Measurements from ENCODE around the gene SPAG4.

Gene SPAG4

DNA sequence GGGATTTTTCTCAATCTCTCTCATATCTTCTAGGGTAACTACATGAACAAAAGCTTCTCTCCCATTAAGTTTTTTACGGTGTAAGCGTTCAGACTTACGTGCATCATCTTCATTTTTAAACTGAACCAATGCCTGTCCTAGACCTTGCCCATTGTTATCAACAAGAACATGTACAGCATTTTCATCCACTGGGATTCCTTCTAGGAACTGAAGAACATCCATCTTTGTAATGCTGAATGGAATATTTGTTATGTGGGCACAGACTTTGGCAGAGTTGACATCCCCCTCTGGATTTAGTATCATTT is 37.8 kb downstream of the SPAG4 start:
- no peak for TF ChIP-seq CREB1 (IDR thresholded peaks at IDR 0.05; ENCODE audit: low read depth)
- no peak for TF ChIP-seq CEBPB (IDR thresholded peaks at IDR 0.05)
- no peak for TF ChIP-seq EP300 (IDR thresholded peaks at IDR 0.05; ENCODE audit: borderline replicate concordance)
- no peak for TF ChIP-seq TAF1 (IDR thresholded peaks at IDR 0.05; ENCODE audit: low read depth)
- no peak for TF ChIP-seq TCF12 (IDR thresholded peaks at IDR 0.05; ENCODE audit: low read depth)
- no peak for TF ChIP-seq YY1 (IDR thresholded peaks at IDR 0.05; ENCODE audit: low read depth)
- no peak for TF ChIP-seq NFIC (IDR thresholded peaks at IDR 0.05)
- no peak for TF ChIP-seq TEAD4 (IDR thresholded peaks at IDR 0.05)
- TF ChIP-seq, protein P1, sequence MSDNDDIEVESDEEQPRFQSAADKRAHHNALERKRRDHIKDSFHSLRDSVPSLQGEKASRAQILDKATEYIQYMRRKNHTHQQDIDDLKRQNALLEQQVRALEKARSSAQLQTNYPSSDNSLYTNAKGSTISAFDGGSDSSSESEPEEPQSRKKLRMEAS (IDR thresholded peaks at IDR 0.05), result no peak
- TF ChIP-seq, protein P2, sequence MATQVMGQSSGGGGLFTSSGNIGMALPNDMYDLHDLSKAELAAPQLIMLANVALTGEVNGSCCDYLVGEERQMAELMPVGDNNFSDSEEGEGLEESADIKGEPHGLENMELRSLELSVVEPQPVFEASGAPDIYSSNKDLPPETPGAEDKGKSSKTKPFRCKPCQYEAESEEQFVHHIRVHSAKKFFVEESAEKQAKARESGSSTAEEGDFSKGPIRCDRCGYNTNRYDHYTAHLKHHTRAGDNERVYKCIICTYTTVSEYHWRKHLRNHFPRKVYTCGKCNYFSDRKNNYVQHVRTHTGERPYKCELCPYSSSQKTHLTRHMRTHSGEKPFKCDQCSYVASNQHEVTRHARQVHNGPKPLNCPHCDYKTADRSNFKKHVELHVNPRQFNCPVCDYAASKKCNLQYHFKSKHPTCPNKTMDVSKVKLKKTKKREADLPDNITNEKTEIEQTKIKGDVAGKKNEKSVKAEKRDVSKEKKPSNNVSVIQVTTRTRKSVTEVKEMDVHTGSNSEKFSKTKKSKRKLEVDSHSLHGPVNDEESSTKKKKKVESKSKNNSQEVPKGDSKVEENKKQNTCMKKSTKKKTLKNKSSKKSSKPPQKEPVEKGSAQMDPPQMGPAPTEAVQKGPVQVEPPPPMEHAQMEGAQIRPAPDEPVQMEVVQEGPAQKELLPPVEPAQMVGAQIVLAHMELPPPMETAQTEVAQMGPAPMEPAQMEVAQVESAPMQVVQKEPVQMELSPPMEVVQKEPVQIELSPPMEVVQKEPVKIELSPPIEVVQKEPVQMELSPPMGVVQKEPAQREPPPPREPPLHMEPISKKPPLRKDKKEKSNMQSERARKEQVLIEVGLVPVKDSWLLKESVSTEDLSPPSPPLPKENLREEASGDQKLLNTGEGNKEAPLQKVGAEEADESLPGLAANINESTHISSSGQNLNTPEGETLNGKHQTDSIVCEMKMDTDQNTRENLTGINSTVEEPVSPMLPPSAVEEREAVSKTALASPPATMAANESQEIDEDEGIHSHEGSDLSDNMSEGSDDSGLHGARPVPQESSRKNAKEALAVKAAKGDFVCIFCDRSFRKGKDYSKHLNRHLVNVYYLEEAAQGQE (IDR thresholded peaks at IDR 0.05; ENCODE audit: low read depth), result no peak
- no peak for TF ChIP-seq EGR1 (IDR thresholded peaks at IDR 0.05)
- TF ChIP-seq ZBTB7A (IDR thresholded peaks at IDR 0.05; ENCODE audit: low read depth), result no peak
- no peak for TF ChIP-seq FOXM1 (IDR thresholded peaks at IDR 0.05; ENCODE audit: borderline replicate concordance, low read depth)
- no peak for TF ChIP-seq RAD21 (IDR thresholded peaks at IDR 0.05; ENCODE audit: low read depth)
- TF ChIP-seq, protein P3, sequence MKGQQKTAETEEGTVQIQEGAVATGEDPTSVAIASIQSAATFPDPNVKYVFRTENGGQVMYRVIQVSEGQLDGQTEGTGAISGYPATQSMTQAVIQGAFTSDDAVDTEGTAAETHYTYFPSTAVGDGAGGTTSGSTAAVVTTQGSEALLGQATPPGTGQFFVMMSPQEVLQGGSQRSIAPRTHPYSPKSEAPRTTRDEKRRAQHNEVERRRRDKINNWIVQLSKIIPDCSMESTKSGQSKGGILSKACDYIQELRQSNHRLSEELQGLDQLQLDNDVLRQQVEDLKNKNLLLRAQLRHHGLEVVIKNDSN (IDR thresholded peaks at IDR 0.05), result no peak

DNA sequence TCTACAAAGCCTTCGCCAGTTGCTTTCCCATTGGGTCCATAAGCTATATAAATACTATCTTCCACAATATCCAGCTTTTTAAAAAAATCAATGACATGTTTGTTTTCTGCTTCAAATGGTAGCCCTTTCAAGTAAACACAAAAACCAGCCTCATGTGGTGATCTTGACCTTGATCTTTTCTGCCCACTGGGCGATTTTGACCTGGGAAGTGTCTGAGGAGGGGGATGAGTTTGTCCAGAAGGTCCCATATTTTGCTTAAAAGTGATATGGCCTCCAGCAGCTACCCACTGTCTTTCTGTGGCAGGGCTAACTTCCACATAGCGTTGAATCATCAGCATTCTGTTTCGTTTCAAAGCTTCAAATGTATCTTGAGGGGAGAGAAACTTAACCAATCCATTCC is 38.3 kb downstream of the SPAG4 start:
- TF ChIP-seq TEAD4 (IDR thresholded peaks at IDR 0.05) (no peak), EGR1 (IDR thresholded peaks at IDR 0.05) (no peak), NFIC (IDR thresholded peaks at IDR 0.05) (no peak), CEBPB (IDR thresholded peaks at IDR 0.05) (no peak), CREB1 (IDR thresholded peaks at IDR 0.05; ENCODE audit: low read depth) (no peak)
- TF ChIP-seq, protein P3 (IDR thresholded peaks at IDR 0.05), result no peak

DNA sequence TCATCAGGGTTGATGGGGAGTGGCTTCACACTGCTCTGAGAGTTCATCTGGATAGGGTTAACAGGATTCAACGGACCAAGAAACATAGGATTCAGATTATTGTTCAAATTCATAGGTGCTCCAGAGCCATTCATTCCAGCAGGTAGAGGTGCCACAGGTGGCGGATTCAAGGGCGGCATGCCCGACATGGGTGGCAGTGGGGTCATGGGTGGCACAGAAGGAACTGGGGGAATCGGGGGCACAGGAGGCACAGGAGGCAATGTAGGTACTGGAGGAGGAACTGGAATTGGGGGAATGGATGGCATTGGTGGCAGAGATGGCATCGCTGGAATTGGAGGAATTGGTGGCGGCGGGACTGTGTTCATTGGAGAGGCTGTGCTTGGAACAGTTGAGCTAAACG is 38.8 kb downstream of the SPAG4 start:
- no peak for TF ChIP-seq CREB1 (IDR thresholded peaks at IDR 0.05; ENCODE audit: low read depth)
- TF ChIP-seq, protein P1 (IDR thresholded peaks at IDR 0.05), result no peak
- TF ChIP-seq RAD21 (IDR thresholded peaks at IDR 0.05; ENCODE audit: low read depth), result no peak
- TF ChIP-seq, protein P3 (IDR thresholded peaks at IDR 0.05), result no peak
- TF ChIP-seq FOXM1 (IDR thresholded peaks at IDR 0.05; ENCODE audit: borderline replicate concordance, low read depth), result no peak

DNA sequence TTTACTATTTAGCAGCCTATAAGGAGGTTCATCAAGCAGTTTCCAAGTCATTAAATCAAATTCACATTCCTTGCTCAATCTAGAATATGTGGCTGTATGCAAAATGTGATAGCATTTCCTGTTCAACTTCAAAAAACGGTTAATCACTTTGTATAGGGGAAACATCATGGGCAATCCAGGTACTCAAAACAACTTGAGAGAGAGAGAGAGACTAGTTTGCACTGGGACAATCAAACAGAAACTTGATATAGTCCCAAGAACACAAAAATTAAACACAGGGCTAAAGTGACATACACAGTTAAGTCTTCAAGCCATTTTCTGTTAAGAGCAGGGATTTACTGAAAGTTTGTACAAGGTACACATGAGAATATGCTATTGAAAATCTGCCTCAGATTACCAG is 41.6 kb downstream of the SPAG4 start:
- TF ChIP-seq, protein P3 (IDR thresholded peaks at IDR 0.05), result no peak

DNA sequence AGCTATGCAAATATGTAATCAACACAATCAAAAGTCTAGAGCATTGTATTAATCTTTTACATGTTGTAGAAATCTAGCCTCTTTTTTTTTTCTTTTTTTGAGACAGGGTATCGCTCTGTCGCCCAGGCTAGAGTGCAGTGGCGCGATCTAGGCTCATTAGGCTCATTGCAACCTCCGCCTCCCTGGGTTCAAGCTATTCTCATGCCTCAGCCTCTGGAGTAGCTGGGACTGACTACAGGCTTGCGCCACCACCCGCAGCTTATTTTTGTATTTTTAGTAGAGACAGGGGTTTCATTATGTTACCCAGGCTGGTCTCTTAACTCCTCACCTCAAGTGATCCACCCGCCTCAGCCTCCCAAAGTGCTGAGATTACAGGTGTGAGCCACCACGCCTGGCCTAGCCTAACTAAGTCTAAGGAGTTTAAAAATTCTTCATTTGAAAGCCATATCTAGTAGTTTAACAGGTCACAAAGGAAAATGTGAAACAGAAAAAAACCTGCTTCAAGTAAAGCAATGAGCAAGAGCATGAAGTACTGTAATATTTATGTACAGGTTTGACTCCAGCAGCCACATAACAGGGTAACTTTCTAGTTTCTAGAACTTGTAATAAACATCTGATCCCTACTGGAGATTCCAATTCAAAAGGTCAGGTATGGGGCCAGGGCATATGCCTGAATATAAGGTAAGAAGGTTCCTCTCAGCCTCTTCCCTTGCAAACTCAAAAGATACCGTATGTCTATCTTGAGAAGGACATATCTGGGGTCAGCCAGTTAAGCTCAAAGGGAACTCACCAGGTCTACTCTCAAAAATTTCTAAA is 44.7 kb downstream of the SPAG4 start:
- TF ChIP-seq TCF12 (IDR thresholded peaks at IDR 0.05; ENCODE audit: low read depth) (no peak), EP300 (IDR thresholded peaks at IDR 0.05; ENCODE audit: borderline replicate concordance) (no peak), CEBPB (IDR thresholded peaks at IDR 0.05) (no peak), RAD21 (IDR thresholded peaks at IDR 0.05; ENCODE audit: low read depth) (no peak), YY1 (IDR thresholded peaks at IDR 0.05; ENCODE audit: low read depth) (no peak), NFIC (IDR thresholded peaks at IDR 0.05) (no peak), CREB1 (IDR thresholded peaks at IDR 0.05; ENCODE audit: low read depth) (no peak), FOXM1 (IDR thresholded peaks at IDR 0.05; ENCODE audit: borderline replicate concordance, low read depth) (no peak), TAF1 (IDR thresholded peaks at IDR 0.05; ENCODE audit: low read depth) (no peak), ZBTB7A (IDR thresholded peaks at IDR 0.05; ENCODE audit: low read depth) (no peak), TEAD4 (IDR thresholded peaks at IDR 0.05) (no peak), EGR1 (IDR thresholded peaks at IDR 0.05) (no peak)
- TF ChIP-seq, protein P3 (IDR thresholded peaks at IDR 0.05), result no peak
- TF ChIP-seq, protein P2 (IDR thresholded peaks at IDR 0.05; ENCODE audit: low read depth), result no peak
- TF ChIP-seq, protein P1 (IDR thresholded peaks at IDR 0.05), result no peak

Measured in Ishikawa (cell line).